Measurements from ENCODE around the gene SPATA25. TPM values are rescaled to one million over a fixed set of nuclear protein-coding genes. Genes with fewer than 3 reads are reported as not detected.

Gene SPATA25
- total RNA-seq, 1 donor from 2014 or later = 10.2 TPM

DNA sequence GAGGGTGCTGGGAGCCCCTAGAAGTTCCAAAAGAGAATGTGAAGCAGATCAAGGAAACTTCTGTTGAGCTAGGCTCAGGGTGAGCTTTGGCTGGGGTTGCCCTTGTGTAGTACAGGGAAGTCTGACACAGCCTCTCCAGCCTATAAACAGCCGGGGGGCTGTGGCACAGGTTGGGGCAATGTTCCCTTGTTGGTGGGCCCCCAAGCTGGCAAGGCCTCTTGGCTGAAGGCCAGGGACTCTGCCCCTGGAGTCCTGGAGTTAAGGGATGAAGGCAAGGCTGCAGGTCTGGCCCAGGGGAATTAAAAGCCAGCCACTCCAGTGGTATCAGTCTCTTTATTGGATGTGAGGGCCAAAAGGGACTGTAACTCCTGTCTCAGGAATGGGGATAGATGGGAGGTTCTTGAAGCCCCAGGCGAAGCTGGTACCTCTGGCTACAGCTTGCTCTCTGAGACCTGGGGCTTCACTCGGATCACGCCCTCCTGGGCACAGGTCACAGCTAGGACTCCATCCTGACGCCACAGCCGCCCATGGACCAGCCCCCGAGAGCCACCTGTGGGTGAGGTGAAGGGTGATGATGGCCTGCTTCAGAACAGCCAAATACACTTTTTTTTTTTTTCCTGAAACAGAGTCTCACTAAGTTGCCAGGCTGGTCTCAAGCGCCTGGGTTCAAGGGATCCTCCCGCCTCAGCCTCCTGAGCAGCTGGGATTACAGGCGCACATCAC, 45.9 kb downstream of the SPATA25 start:
- DNase-seq (ENCODE audit: low read depth) = no peak

DNA sequence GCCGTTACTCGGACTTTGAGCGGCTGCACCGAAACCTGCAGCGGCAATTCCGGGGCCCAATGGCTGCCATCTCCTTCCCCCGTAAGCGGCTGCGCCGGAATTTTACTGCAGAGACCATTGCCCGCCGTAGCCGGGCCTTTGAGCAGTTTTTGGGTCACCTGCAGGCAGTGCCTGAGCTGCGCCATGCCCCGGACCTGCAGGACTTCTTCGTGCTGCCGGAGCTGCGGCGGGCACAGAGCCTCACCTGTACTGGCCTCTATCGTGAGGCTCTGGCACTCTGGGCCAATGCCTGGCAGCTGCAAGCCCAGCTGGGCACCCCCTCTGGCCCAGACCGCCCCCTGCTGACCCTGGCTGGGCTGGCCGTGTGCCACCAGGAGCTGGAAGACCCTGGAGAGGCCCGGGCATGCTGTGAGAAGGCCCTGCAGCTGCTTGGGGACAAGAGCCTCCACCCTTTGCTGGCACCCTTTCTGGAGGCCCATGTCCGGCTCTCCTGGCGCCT, 46.7 kb downstream of the SPATA25 start:
- DNase-seq (ENCODE audit: low read depth) = peak; percentile 38

DNA sequence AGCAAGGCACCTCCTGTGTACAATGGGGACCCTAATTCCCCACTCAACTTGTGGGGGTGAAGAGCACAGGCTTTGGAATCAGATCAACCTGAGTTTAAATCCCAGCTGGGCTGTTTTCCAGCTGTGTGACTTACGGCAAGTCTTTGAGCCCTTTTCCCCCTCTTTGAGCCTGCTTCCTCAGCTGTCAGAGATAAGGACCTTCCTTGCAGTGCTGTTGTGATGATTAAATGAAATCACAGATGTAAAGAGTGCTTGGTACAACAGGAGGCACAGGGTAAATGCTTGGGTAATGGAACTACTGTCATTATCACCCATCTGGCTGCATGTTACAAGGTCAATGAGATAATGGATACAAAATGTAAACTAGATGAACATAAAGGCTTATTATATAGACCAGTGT, 50.6 kb downstream of the SPATA25 start:
- DNase-seq (ENCODE audit: low read depth) = no peak

Other genes starting within 250 kb of the SPATA25 start
- gene WFDC11, start 217.4 kb downstream of the SPATA25 start, total RNA-seq = not detected in 2 replicates
- not detected in 2 replicates for gene WFDC13, start 185.6 kb downstream of the SPATA25 start, total RNA-seq
- not detected in 2 replicates for gene WFDC10B, start 182.6 kb downstream of the SPATA25 start, total RNA-seq
- gene SPINT4, start 165.3 kb downstream of the SPATA25 start, total RNA-seq = not detected in 2 replicates
- 0.24 and 1.8 TPM in 2 replicates for gene WFDC3, start 95.7 kb downstream of the SPATA25 start, total RNA-seq
- 27.1 and 31.6 TPM in 2 replicates for gene DNTTIP1, start 95.7 kb downstream of the SPATA25 start, total RNA-seq
- 1.8 and 2.4 TPM in 2 replicates for gene UBE2C, start 75.0 kb downstream of the SPATA25 start, total RNA-seq
- gene TNNC2, start 60.3 kb downstream of the SPATA25 start, total RNA-seq = 678 and 849 TPM in 2 replicates
- 131 and 161 TPM in 2 replicates for gene SNX21, start 53.8 kb downstream of the SPATA25 start, total RNA-seq
- gene ACOT8, start 30.2 kb downstream of the SPATA25 start, total RNA-seq = 29.8 and 47.2 TPM in 2 replicates
- 4.5 and 4.7 TPM in 2 replicates for gene ZSWIM3, start 30.0 kb downstream of the SPATA25 start, total RNA-seq
- gene ZSWIM1, start 6.4 kb downstream of the SPATA25 start, total RNA-seq = 10.4 and 11.4 TPM in 2 replicates
- 34.3 and 35.1 TPM in 2 replicates for gene NEURL2, start 3.6 kb upstream of the SPATA25 start, total RNA-seq
- gene CTSA, start 3.7 kb upstream of the SPATA25 start, total RNA-seq = 218 and 227 TPM in 2 replicates
- 12.9 and 14.2 TPM in 2 replicates for gene PLTP, start 24.5 kb upstream of the SPATA25 start, total RNA-seq
- 15.7 and 16.0 TPM in 2 replicates for gene PCIF1, start 47.1 kb upstream of the SPATA25 start, total RNA-seq
- 14.7 and 15.2 TPM in 2 replicates for gene ZNF335, start 84.6 kb upstream of the SPATA25 start, total RNA-seq
- not detected in 2 replicates for gene MMP9, start 121.3 kb upstream of the SPATA25 start, total RNA-seq
- not detected in 2 replicates for gene SLC12A5, start 141.6 kb upstream of the SPATA25 start, total RNA-seq
- gene NCOA5, start 202.3 kb upstream of the SPATA25 start, total RNA-seq = 21.4 and 22.9 TPM in 2 replicates
- gene CD40, start 230.7 kb upstream of the SPATA25 start, total RNA-seq = 0.62 and 0.64 TPM in 2 replicates